Panc1 (cell line): ENCODE measurements around the gene RAB40B. TPM values are rescaled to one million over a fixed set of nuclear protein-coding genes. Genes with fewer than 3 reads are reported as not detected.

ENCODE experiments used
- ATAC-seq: fragments of 200-7000 bp; cut with Tn5 transposase; 2 replicates; pipeline ENCODE4 v1.9.1; 2020; ENCODE audit warnings: mild to moderate bottlenecking, moderate library complexity
- BruUV-seq: library from RNA; stranded (reverse); fragments of 400-500 nt; replicated peaks from 2 replicates; lab custom pipeline; 2021; lab: Mats Ljungman, UMichigan
- CTCF ChIA-PET: fragments of 300-600 bp; sonication (Branson Sonifier 250); formaldehyde crosslinking; loops from one replicate; lab custom pipeline; 2022; ENCODE audit warnings: antibody characterized with exemption; lab: Charles Lee
- POLR2A ChIA-PET: fragments of 300-600 bp; sonication (Branson Sonifier 250); formaldehyde crosslinking; loops from one replicate; lab custom pipeline; 2022; ENCODE audit warnings: antibody characterized with exemption; lab: Charles Lee
- DNase-seq: peaks from one replicate; pipeline ENCODE4 v3.0.0-alpha.2; 2010; ENCODE audit warnings: low read depth, low spot score
- H3K27ac ChIP-seq: 2 replicates; pipeline ENCODE4 v1.5.1; 2011; ENCODE audit warnings: mild to moderate bottlenecking, low read length, inconsistent platforms
- H3K27me3 ChIP-seq: fragments of 200-500 bp; sonication (Bioruptor generic); 2 replicates; pipeline ENCODE4 v1.6.0; 2014; ENCODE audit warnings: low read length, inconsistent platforms; ENCODE audit not compliant: control insufficient read depth, insufficient read depth
- H3K36me3 ChIP-seq: fragments of 200-500 bp; sonication (Bioruptor generic); 2 replicates; pipeline ENCODE4 v1.5.1; 2014; ENCODE audit warnings: inconsistent platforms, mild to moderate bottlenecking, low read length, moderate library complexity; ENCODE audit not compliant: control insufficient read depth, insufficient read depth
- H3K4me1 ChIP-seq: 2 replicates; pipeline ENCODE4 v1.5.1; 2011; ENCODE audit warnings: inconsistent platforms, mild to moderate bottlenecking, low read length, moderate library complexity; ENCODE audit not compliant: control insufficient read depth, insufficient read depth
- H3K4me3 ChIP-seq, 2 experiments: 2 replicates each; pipeline ENCODE4 v1.5.1; 2011 to 2012; ENCODE audit warnings: low read depth in 2 of 2, low read length in 2 of 2, mild to moderate bottlenecking in 2 of 2, inconsistent platforms in 1 of 2, moderate library complexity in 1 of 2
- H3K9me3 ChIP-seq: fragments of 200-500 bp; sonication (Bioruptor generic); 2 replicates; pipeline ENCODE4 v1.5.1; 2014; ENCODE audit warnings: low read depth, mild to moderate bottlenecking, inconsistent platforms, low read length, moderate library complexity; ENCODE audit not compliant: control insufficient read depth, insufficient read depth
- POLR2AphosphoS5 ChIP-seq: IDR thresholded peaks from 2 replicates; pipeline ENCODE4 v1.6.1; 2012; ENCODE audit warnings: mild to moderate bottlenecking, low read depth, low read length, moderate library complexity
- REST ChIP-seq, 2 experiments: IDR thresholded peaks; 2 replicates each; pipeline ENCODE4 v1.6.1; 2011 to 2012; ENCODE audit warnings: low read depth in 2 of 2, control low read depth in 1 of 2, low read length in 1 of 2, mild to moderate bottlenecking in 1 of 2, moderate library complexity in 1 of 2; ENCODE audit not compliant: insufficient read depth in 1 of 2
- SIN3A ChIP-seq: IDR thresholded peaks from 2 replicates; pipeline ENCODE4 v1.6.1; 2012; ENCODE audit warnings: low read depth, mild to moderate bottlenecking, low read length, moderate library complexity, borderline replicate concordance; ENCODE audit not compliant: insufficient read depth
- TCF7L2 ChIP-seq: IDR thresholded peaks from 2 replicates; pipeline ENCODE4 v1.6.1; 2011; ENCODE audit warnings: mild to moderate bottlenecking, low read depth, low read length, inconsistent platforms
- in situ Hi-C: cut with HindIII; loops from 2 replicates; pipeline ENCODE4 v1.10.0; 2016; ENCODE audit warnings: low sequenced_read_pairs, low pct_unique_long_range_greater_than_20kb
- intact Hi-C: fragments of 100-400 bp; cut with micrococcal nuclease; formaldehyde crosslinking; loops from one replicate; pipeline ENCODE4 v1.10.0; 2022; ENCODE audit not compliant: unreplicated experiment
- total RNA-seq: library from RNA; stranded (reverse); gene quantifications from one replicate; pipeline ENCODE4 v1.2.1, GENCODE V29; 2021; ENCODE audit not compliant: unreplicated experiment
- TF ChIP-seq, protein P1 (sequence below): fragments of 450-650 bp; IDR thresholded peaks from 2 replicates; pipeline ENCODE4 v1.5.1; 2017; ENCODE audit warnings: mild to moderate bottlenecking

Gene RAB40B
- total RNA-seq, 1 experiment from 2014 or later: 7.1 TPM

GRCh38 chr17:82694647-82695046 is 3.9 kb downstream of the RAB40B start:
- H3K4me3 ChIP-seq: no peak overlapping the region
- intact Hi-C loops (no loop called here), in situ Hi-C loops (no loop called here)
- no TSS peak for BruUV-seq
- H3K9me3 ChIP-seq: no peaks in the 10 kb centered on the region
- H3K36me3 ChIP-seq: no peaks in the 10 kb centered on the region
- 0 out of 2 replicates have a peak, but pooled peaks cover 5% of the 10 kb centered on the region for H3K4me1 ChIP-seq
- ChIA-PET POLR2A (no interaction called here), CTCF (no interaction called here)
- TF ChIP-seq, protein P1, sequence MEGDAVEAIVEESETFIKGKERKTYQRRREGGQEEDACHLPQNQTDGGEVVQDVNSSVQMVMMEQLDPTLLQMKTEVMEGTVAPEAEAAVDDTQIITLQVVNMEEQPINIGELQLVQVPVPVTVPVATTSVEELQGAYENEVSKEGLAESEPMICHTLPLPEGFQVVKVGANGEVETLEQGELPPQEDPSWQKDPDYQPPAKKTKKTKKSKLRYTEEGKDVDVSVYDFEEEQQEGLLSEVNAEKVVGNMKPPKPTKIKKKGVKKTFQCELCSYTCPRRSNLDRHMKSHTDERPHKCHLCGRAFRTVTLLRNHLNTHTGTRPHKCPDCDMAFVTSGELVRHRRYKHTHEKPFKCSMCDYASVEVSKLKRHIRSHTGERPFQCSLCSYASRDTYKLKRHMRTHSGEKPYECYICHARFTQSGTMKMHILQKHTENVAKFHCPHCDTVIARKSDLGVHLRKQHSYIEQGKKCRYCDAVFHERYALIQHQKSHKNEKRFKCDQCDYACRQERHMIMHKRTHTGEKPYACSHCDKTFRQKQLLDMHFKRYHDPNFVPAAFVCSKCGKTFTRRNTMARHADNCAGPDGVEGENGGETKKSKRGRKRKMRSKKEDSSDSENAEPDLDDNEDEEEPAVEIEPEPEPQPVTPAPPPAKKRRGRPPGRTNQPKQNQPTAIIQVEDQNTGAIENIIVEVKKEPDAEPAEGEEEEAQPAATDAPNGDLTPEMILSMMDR: no peak
- TF ChIP-seq TCF7L2 (no peak), POLR2AphosphoS5 (no peak)
- ATAC-seq: no peak
- no peak overlapping the region for H3K27ac ChIP-seq
- no peak for DNase-seq
- H3K27me3 ChIP-seq: peaks cover 2% of the 10 kb centered on the region; the same call in 1 of the 2 replicates

GRCh38 chr17:82693168-82693867 is 5.2 kb downstream of the RAB40B start:
- ChIA-PET POLR2A (no interaction called here), CTCF (no interaction called here)
- ATAC-seq (no peak), DNase-seq (no peak)
- intact Hi-C loops (no loop called here), in situ Hi-C loops (no loop called here)
- Histone ChIP-seq H3K4me3 (no peak overlapping the region), H3K9me3 (no peaks in the 10 kb centered on the region), H3K27me3 (0 out of 2 replicates have a peak, but pooled peaks cover 2% of the 10 kb centered on the region), H3K4me1 (0 out of 2 replicates have a peak, but pooled peaks cover 5% of the 10 kb centered on the region), H3K36me3 (no peaks in the 10 kb centered on the region), H3K27ac (no peak overlapping the region)
- BruUV-seq: no TSS peak
- TF ChIP-seq SIN3A (no peak), TCF7L2 (no peak), POLR2AphosphoS5 (no peak), REST (IDR thresholded peaks at IDR 0.05; ENCODE audit: insufficient read depth in 1 of 2, low read depth in 2 of 2, low read length in 1 of 2) (no peak)
- TF ChIP-seq, protein P1: no peak
